GM12801 (cell line): ENCODE measurements around the gene ZIC2.

Experiments used
- CTCF ChIP-seq: IDR thresholded peaks from one replicate; pipeline ENCODE4 v1.5.1; 2011; ENCODE audit warnings: control low read depth; ENCODE audit not compliant: insufficient read length; ENCODE audit errors: extremely low read depth

The ZIC2 gene

GRCh38 chr13:99973163-99973807, 8.3 kb upstream of the ZIC2 start:
- TF ChIP-seq CTCF: no peak

GRCh38 chr13:99973808-99974185, 7.8 kb upstream of the ZIC2 start:
- no peak for TF ChIP-seq CTCF

- TF ChIP-seq CTCF: no peak
Measured at GRCh38 chr13:99974296-99974938, 7.2 kb upstream of the ZIC2 start.

GRCh38 chr13:99974939-99975561, 6.5 kb upstream of the ZIC2 start:
- TF ChIP-seq CTCF: no peak

- TF ChIP-seq CTCF: no peak
Measured at GRCh38 chr13:99975626-99976025, 6.0 kb upstream of the ZIC2 start.

- no peak for TF ChIP-seq CTCF
Measured at GRCh38 chr13:99976575-99976974, 5.0 kb upstream of the ZIC2 start.

GRCh38 chr13:99977334-99977911, 4.2 kb upstream of the ZIC2 start:
- no peak for TF ChIP-seq CTCF
